Upper lobe of right lung (tissue), 1 donor: Measurements from ENCODE around the gene NXPH3. TPM values are rescaled to one million over a fixed set of nuclear protein-coding genes. Genes with fewer than 3 reads are reported as not detected.

Source experiments
- ATAC-seq: fragments of 200-7000 bp; cut with Tn5 transposase; one replicate; pipeline ENCODE4 v1.9.1; 2020; ENCODE audit warnings: mild to moderate bottlenecking, moderate library complexity
- DNase-seq: peaks from one replicate; pipeline ENCODE4 v3.0.0-alpha.2; 2020
- H3K27ac ChIP-seq: fragments of 200-600 bp; one replicate; pipeline ENCODE4 v1.8.0; 2022
- H3K27me3 ChIP-seq: fragments of 200-600 bp; one replicate; pipeline ENCODE4 v1.8.0; 2022; ENCODE audit warnings: mild to moderate bottlenecking
- H3K36me3 ChIP-seq: fragments of 200-600 bp; one replicate; pipeline ENCODE4 v1.8.0; 2022
- H3K4me1 ChIP-seq: fragments of 200-600 bp; one replicate; pipeline ENCODE4 v1.8.0; 2022
- H3K4me3 ChIP-seq: fragments of 200-600 bp; one replicate; pipeline ENCODE4 v1.8.0; 2022; ENCODE audit warnings: mild to moderate bottlenecking
- H3K9me3 ChIP-seq: fragments of 200-600 bp; one replicate; pipeline ENCODE4 v1.8.0; 2022
- CTCF ChIP-seq: fragments of 200-600 bp; IDR thresholded peaks from one replicate; pipeline ENCODE4 v1.8.0; 2022; ENCODE audit warnings: antibody characterized with exemption
- intact Hi-C: fragments of 100-400 bp; cut with DNase I; formaldehyde crosslinking; loops from one replicate; pipeline ENCODE4 v1.11.0; 2022
- total RNA-seq: library from RNA; stranded (reverse); fragmentation: NEBNext Ultra II Directional; extraction: Animal tissue kit (Norgen Biotek cat#: 25700); gene quantifications from one replicate; pipeline ENCODE4 v1.2.1, GENCODE V29; 2021
- donor health status: DM: no; HTN: yes; CAD: no; lungs with severe emphysema.

Gene NXPH3
- total RNA-seq, 1 donor from 2014 or later: 6.3 TPM

GRCh38 chr17:49572226-49572625, 3.4 kb upstream of the NXPH3 start:
- DNase-seq (peak; percentile 43), ATAC-seq (no peak)
- H3K4me1 ChIP-seq: peaks cover 24% of the 10 kb centered on the region
- no peak overlapping the region for H3K4me3 ChIP-seq
- intact Hi-C loops: loop anchor here (5.0 to 10.0 kb wide), 2 partner anchors 125 to 273 kb away; partner anchors contain the start of gene TAC4
- H3K27me3 ChIP-seq: peaks cover 4% of the 10 kb centered on the region
- no peaks in the 10 kb centered on the region for H3K9me3 ChIP-seq
- no peak for TF ChIP-seq CTCF
- H3K36me3 ChIP-seq: no peaks in the 10 kb centered on the region
- H3K27ac ChIP-seq: no peak overlapping the region

GRCh38 chr17:49572806-49573420, 2.8 kb upstream of the NXPH3 start:
- H3K36me3 ChIP-seq: no peaks in the 10 kb centered on the region
- H3K4me3 ChIP-seq: no peak overlapping the region
- H3K9me3 ChIP-seq: no peaks in the 10 kb centered on the region
- H3K27ac ChIP-seq: no peak overlapping the region
- ATAC-seq (no peak), DNase-seq (peak; percentile 51)
- H3K4me1 ChIP-seq: peaks cover 31% of the 10 kb centered on the region
- TF ChIP-seq CTCF: no peak
- H3K27me3 ChIP-seq: peaks cover 7% of the 10 kb centered on the region
- intact Hi-C loops: loop anchor here (5.0 to 10.0 kb wide), 2 partner anchors 124 to 272 kb away; partner anchors contain the start of gene TAC4

- intact Hi-C loops: loop anchor here (5.0 to 10.0 kb wide), 2 partner anchors 124 to 271 kb away; partner anchors contain the start of gene TAC4
- ATAC-seq: no peak
- H3K27ac ChIP-seq: no peak overlapping the region
These were observed 2.0 kb upstream of the NXPH3 start for GRCh38 chr17:49573510-49574322.

GRCh38 chr17:49574323-49574781, 1.3 kb upstream of the NXPH3 start:
- no peaks in the 10 kb centered on the region for H3K36me3 ChIP-seq
- intact Hi-C loops: loop anchor here (5.0 to 10.0 kb wide), 2 partner anchors 123 to 270 kb away; partner anchors contain the start of gene TAC4
- H3K4me3 ChIP-seq: no peak overlapping the region
- TF ChIP-seq CTCF: no peak
- H3K4me1 ChIP-seq: peaks cover 32% of the 10 kb centered on the region
- H3K27me3 ChIP-seq: peaks cover 7% of the 10 kb centered on the region
- no peak overlapping the region for H3K27ac ChIP-seq
- DNase-seq (peak; percentile 63), ATAC-seq (no peak)
- H3K9me3 ChIP-seq: no peaks in the 10 kb centered on the region

More at GRCh38 chr17:49573510-49574322, 2.0 kb upstream of the NXPH3 start:
- Histone ChIP-seq H3K4me1 (peaks cover 32% of the 10 kb centered on the region), H3K9me3 (no peaks in the 10 kb centered on the region), H3K27me3 (peaks cover 7% of the 10 kb centered on the region), H3K4me3 (no peak overlapping the region), H3K36me3 (no peaks in the 10 kb centered on the region)
- TF ChIP-seq CTCF: no peak
- peak; percentile 59 for DNase-seq

GRCh38 chr17:49574945-49575678, 559 bp upstream of the NXPH3 start:
- no peak for ATAC-seq
- intact Hi-C loops: loop anchor here (5.0 to 10.0 kb wide), 2 partner anchors 122 to 270 kb away; partner anchors contain the start of gene TAC4
- Histone ChIP-seq H3K27ac (no peak overlapping the region), H3K27me3 (peaks cover 7% of the 10 kb centered on the region), H3K9me3 (no peaks in the 10 kb centered on the region), H3K4me1 (peaks cover 28% of the 10 kb centered on the region), H3K4me3 (peak overlapping the region; percentile 66), H3K36me3 (no peaks in the 10 kb centered on the region)
- no peak for TF ChIP-seq CTCF
- DNase-seq: peak; percentile 87
